GM18517 (cell line): Measurements from ENCODE around the gene FEN1.

Experiments
- ATAC-seq: cut with Tn5 transposase; IDR thresholded peaks from one replicate; pipeline ENCODE4 v1.9.1; 2021; ENCODE audit warnings: mild to moderate bottlenecking, moderate library complexity; ENCODE audit not compliant: unreplicated experiment

The FEN1 gene

GRCh38 chr11:61838501-61838900 is 45.8 kb downstream of the FEN1 start:
- ATAC-seq: no peak

GRCh38 chr11:61838921-61839320 is 46.2 kb downstream of the FEN1 start:
- no peak for ATAC-seq

- no peak for ATAC-seq
These were observed 47.0 kb downstream of the FEN1 start for GRCh38 chr11:61839742-61840141.

- no peak for ATAC-seq
These were observed 47.7 kb downstream of the FEN1 start for GRCh38 chr11:61840371-61840770.

GRCh38 chr11:61841636-61842527 is 49.2 kb downstream of the FEN1 start:
- no peak for ATAC-seq

- no peak for ATAC-seq
These were observed 49.8 kb downstream of the FEN1 start for GRCh38 chr11:61842528-61842820.

GRCh38 chr11:61844909-61845565 is 52.3 kb downstream of the FEN1 start:
- ATAC-seq: no peak

- no peak for ATAC-seq
These were observed 53.8 kb downstream of the FEN1 start for GRCh38 chr11:61846362-61847020.
